Neural progenitor cell (in vitro differentiated cells): ENCODE data around the gene TRAP1. TPM values are rescaled to one million over a fixed set of nuclear protein-coding genes. Genes with fewer than 3 reads are reported as not detected.

Experiments
- DNase-seq: peaks from one replicate; pipeline ENCODE4 v3.0.0-alpha.2; 2016; ENCODE audit warnings: low spot score
- H2AFZ ChIP-seq: fragments of 200-600 bp; sonication (generic); replicated peaks from 2 replicates; pipeline ENCODE4 v1.6.1; 2016; ENCODE audit warnings: antibody characterized with exemption
- H3F3A ChIP-seq: fragments of 200-600 bp; sonication (generic); 2 replicates; pipeline ENCODE4 v1.6.1; 2016; ENCODE audit warnings: antibody characterized with exemption, low read depth
- H3K27ac ChIP-seq: fragments of 200-600 bp; sonication (generic); 2 replicates; pipeline ENCODE4 v1.5.1; 2016; ENCODE audit warnings: mild to moderate bottlenecking
- H3K27me3 ChIP-seq: fragments of 200-600 bp; sonication (generic); 2 replicates; pipeline ENCODE4 v1.6.1; 2016; ENCODE audit warnings: mild to moderate bottlenecking, moderate library complexity
- H3K36me3 ChIP-seq: fragments of 200-600 bp; sonication (generic); 2 replicates; pipeline ENCODE4 v1.5.1; 2016
- H3K4me1 ChIP-seq: fragments of 200-600 bp; sonication (generic); 2 replicates; pipeline ENCODE4 v1.6.1; 2016; ENCODE audit warnings: mixed run types
- H3K4me2 ChIP-seq: fragments of 200-600 bp; sonication (generic); 2 replicates; pipeline ENCODE4 v1.6.1; 2016
- H3K4me3 ChIP-seq: fragments of 200-600 bp; sonication (generic); 2 replicates; pipeline ENCODE4 v1.5.1; 2016
- H3K79me2 ChIP-seq: fragments of 200-600 bp; sonication (generic); 2 replicates; pipeline ENCODE4 v1.6.1; 2016; ENCODE audit warnings: low read depth
- H3K9ac ChIP-seq: fragments of 200-600 bp; sonication (generic); 2 replicates; pipeline ENCODE4 v1.6.1; 2016
- H3K9me3 ChIP-seq: fragments of 200-600 bp; sonication (generic); 2 replicates; pipeline ENCODE4 v1.5.1; 2016; ENCODE audit warnings: low read depth
- H4K20me1 ChIP-seq: fragments of 200-600 bp; sonication (generic); 2 replicates; pipeline ENCODE4 v1.6.1; 2016; ENCODE audit warnings: low read depth
- H3K27ac Mint-ChIP-seq: 3 replicates; pipeline ENCODE4 v1.8.0; 2021; ENCODE audit warnings: mixed read lengths
- H3K27me3 Mint-ChIP-seq: 2 replicates; pipeline ENCODE4 v1.8.0; 2022; ENCODE audit warnings: low read depth, mild to moderate bottlenecking, inconsistent platforms, moderate library complexity, mixed read lengths; ENCODE audit not compliant: insufficient read depth
- H3K36me3 Mint-ChIP-seq: 3 replicates; pipeline ENCODE4 v1.8.0; 2021; ENCODE audit warnings: mixed read lengths
- H3K4me1 Mint-ChIP-seq: 3 replicates; pipeline ENCODE4 v1.8.0; 2021; ENCODE audit warnings: mixed read lengths
- H3K4me3 Mint-ChIP-seq: 3 replicates; pipeline ENCODE4 v1.8.0; 2021; ENCODE audit warnings: mild to moderate bottlenecking, moderate library complexity, mixed read lengths
- H3K9me3 Mint-ChIP-seq: 3 replicates; pipeline ENCODE4 v1.8.0; 2020; ENCODE audit warnings: mixed read lengths
- CTCF ChIP-seq: fragments of 200-600 bp; sonication (generic); IDR thresholded peaks from 2 replicates; pipeline ENCODE4 v1.5.1; 2017; ENCODE audit warnings: antibody characterized with exemption, mild to moderate bottlenecking
- EZH2 ChIP-seq: fragments of 200-600 bp; sonication (generic); IDR thresholded peaks from 2 replicates; pipeline ENCODE4 v1.6.1; 2017; ENCODE audit warnings: antibody characterized with exemption, mild to moderate bottlenecking, moderate library complexity
- EZH2phosphoT487 ChIP-seq: fragments of 200-600 bp; sonication (generic); IDR thresholded peaks from 2 replicates; pipeline ENCODE4 v1.6.1; 2017; ENCODE audit warnings: antibody characterized with exemption
- total RNA-seq: library from RNA; depleted of rRNA; stranded (reverse); fragments of >200 nt; gene quantifications from 2 replicates; pipeline ENCODE4 v1.2.3, GENCODE V29; 2015; ENCODE audit warnings: low replicate concordance

TRAP1 gene
- total RNA-seq, 1 donor from 2014 or later = 119 TPM

- no peak for TF ChIP-seq CTCF
- TF ChIP-seq EZH2phosphoT487 = no peak
- no peak for TF ChIP-seq EZH2
- H3K27me3 Mint-ChIP-seq = no peaks in the 10 kb centered on the region
- Histone ChIP-seq H4K20me1 (peaks cover 14% of the 10 kb centered on the region), H3K36me3 (peaks cover under 1% of the 10 kb centered on the region), H3K4me3 (no peak overlapping the region), H3K27me3 (no peaks in the 10 kb centered on the region), H3K9ac (no peak overlapping the region), H3K27ac (no peak overlapping the region), H3K4me2 (no peak overlapping the region), H3F3A (no peaks in the 10 kb centered on the region), H3K79me2 (no peaks in the 10 kb centered on the region), H3K9me3 (no peaks in the 10 kb centered on the region), H3K4me1 (no peaks in the 10 kb centered on the region), H2AFZ (no peak overlapping the region)
- H3K27ac Mint-ChIP-seq = no peak overlapping the region
- DNase-seq = no peak
- H3K9me3 Mint-ChIP-seq = no peaks in the 10 kb centered on the region
- no peak overlapping the region for H3K4me3 Mint-ChIP-seq
- peaks cover 6% of the 10 kb centered on the region for H3K4me1 Mint-ChIP-seq
- peaks cover 18% of the 10 kb centered on the region for H3K36me3 Mint-ChIP-seq
Measured at GRCh38 chr16:3687021-3687420, 30.3 kb downstream of the TRAP1 start.

GRCh38 chr16:3681206-3681605 is 36.1 kb downstream of the TRAP1 start:
- Mint-ChIP-seq H3K36me3 (peaks cover 29% of the 10 kb centered on the region), H3K4me1 (no peaks in the 10 kb centered on the region), H3K4me3 (no peak overlapping the region), H3K27me3 (peaks cover 3% of the 10 kb centered on the region), H3K9me3 (no peaks in the 10 kb centered on the region), H3K27ac (no peak overlapping the region)
- Histone ChIP-seq H3K27ac (no peak overlapping the region), H3K9ac (no peak overlapping the region), H3K4me3 (no peak overlapping the region), H3F3A (no peaks in the 10 kb centered on the region), H3K4me2 (no peak overlapping the region), H2AFZ (no peak overlapping the region), H3K27me3 (no peaks in the 10 kb centered on the region), H3K79me2 (no peaks in the 10 kb centered on the region), H3K9me3 (no peaks in the 10 kb centered on the region), H3K4me1 (no peaks in the 10 kb centered on the region), H4K20me1 (no peaks in the 10 kb centered on the region), H3K36me3 (peaks cover 5% of the 10 kb centered on the region)
- DNase-seq = no peak
- TF ChIP-seq EZH2phosphoT487 (no peak), EZH2 (no peak), CTCF (no peak)

- H3K27me3 Mint-ChIP-seq = peaks cover 3% of the 10 kb centered on the region
- H3K36me3 Mint-ChIP-seq = peaks cover 34% of the 10 kb centered on the region
- no peaks in the 10 kb centered on the region for H3K9me3 Mint-ChIP-seq
- Histone ChIP-seq H3K9ac (no peak overlapping the region), H3K4me3 (no peak overlapping the region), H3K27ac (no peak overlapping the region), H3F3A (no peaks in the 10 kb centered on the region), H2AFZ (no peak overlapping the region), H3K79me2 (no peaks in the 10 kb centered on the region), H4K20me1 (no peaks in the 10 kb centered on the region), H3K4me1 (no peaks in the 10 kb centered on the region), H3K36me3 (peaks cover 5% of the 10 kb centered on the region), H3K4me2 (no peak overlapping the region), H3K27me3 (no peaks in the 10 kb centered on the region), H3K9me3 (no peaks in the 10 kb centered on the region)
- DNase-seq = no peak
- H3K4me1 Mint-ChIP-seq = peaks cover 10% of the 10 kb centered on the region
- no peak overlapping the region for H3K4me3 Mint-ChIP-seq
- TF ChIP-seq CTCF (no peak), EZH2phosphoT487 (no peak), EZH2 (no peak)
- no peak overlapping the region for H3K27ac Mint-ChIP-seq
Measured at GRCh38 chr16:3677994-3678393, 39.3 kb downstream of the TRAP1 start.
